ENCODE results near the gene ARHGAP26.

Gene ARHGAP26

DNA sequence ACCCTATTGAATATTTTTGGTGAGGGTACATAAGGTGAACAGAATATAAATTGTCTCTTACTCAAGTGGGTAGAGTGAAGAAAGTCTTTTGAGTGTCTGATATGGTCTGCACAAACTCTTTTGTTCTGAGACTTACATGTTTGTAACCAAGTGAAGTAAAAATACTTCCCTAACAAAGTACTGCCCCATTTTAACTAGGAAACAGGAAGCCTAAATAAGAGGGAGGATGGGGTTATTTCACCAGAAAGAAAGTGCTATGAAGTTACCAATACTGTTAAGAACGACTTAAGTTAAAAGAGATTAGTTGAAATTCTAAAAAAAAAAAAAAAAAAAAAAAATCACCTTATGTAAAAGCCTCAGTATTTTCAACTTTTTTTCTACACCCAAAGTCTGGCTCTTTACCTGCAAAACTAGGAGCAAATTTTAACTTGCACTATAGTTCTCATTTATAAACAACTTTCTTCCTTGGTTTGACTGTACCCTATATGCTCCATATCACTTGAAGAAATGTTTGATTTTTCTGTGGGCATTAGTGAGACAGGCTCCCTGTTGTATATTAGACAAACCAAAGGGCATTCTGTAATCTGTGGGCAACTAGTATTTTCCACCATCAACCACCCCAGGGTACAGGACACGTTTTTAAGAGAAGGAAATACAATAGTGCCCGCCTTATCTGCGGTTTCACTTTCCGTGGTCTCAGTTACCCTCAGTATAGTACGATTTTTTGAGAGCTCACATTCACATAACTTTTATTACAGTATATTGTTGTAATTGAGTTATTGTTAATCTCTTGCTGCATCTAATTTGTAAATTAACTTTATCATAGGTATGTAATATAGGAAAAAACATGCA is 505.6 kb downstream of the ARHGAP26 start:
- DNase-seq = no peak

DNA sequence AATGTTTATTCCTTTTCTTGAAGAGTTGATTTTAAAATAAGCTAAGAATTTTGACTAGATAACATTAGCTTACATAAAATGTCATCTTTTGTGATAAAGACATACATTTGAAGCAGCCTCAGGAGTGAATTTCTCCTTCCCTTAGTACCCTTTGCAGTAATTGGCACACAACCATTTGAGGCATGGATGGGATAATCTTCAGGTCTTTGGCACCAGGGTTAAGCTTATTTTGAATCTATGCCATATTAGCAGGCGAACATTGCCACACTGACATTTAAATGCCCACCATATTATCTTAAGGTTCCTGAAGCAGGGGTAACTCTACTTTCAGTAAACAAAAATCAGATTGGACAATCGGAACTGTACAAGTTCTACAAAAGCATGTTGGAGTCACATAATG is 507.4 kb downstream of the ARHGAP26 start:
- no peak for DNase-seq

Data from NK-92 treated with Interleukin-12 subunit alpha and Interleukin-12 subunit beta, amount 100 ng/mL, for 24 hours (cell line).